AML-193 (cell line): ENCODE results near the gene CHRM5.
A peak's percentile ranks its signal among the peaks of the same experiment; 100 is the strongest.

Experiments
- DNase-seq, 2 experiments: peaks; one replicate each; lab custom pipeline; 2025; lab: John Stamatoyannopoulos, UW

The CHRM5 gene

GRCh38 chr15:33968224-33968623 is at the start of gene CHRM5:
Gene CHRM5, plus strand, starts transcription at chr15:33968497. Its CDS starts 94,221 bp downstream, at chr15:34062718.
- no peak for DNase-seq

- no peak for DNase-seq
These were observed 44.9 kb upstream of the CHRM5 start for GRCh38 chr15:33923446-33923845.

- DNase-seq: no peak
These were observed 42.0 kb upstream of the CHRM5 start for GRCh38 chr15:33926260-33926659.

- DNase-seq: no peak
These were observed 35.6 kb upstream of the CHRM5 start for GRCh38 chr15:33932734-33933133.

GRCh38 chr15:33934396-33934795 is 33.9 kb upstream of the CHRM5 start:
- no peak for DNase-seq

GRCh38 chr15:33934921-33935320 is 33.4 kb upstream of the CHRM5 start:
- DNase-seq: no peak

- DNase-seq: no peak
These were observed 26.8 kb upstream of the CHRM5 start for GRCh38 chr15:33941279-33942063.

- no peak for DNase-seq
These were observed 22.1 kb upstream of the CHRM5 start for GRCh38 chr15:33946152-33946551.

GRCh38 chr15:33955945-33956344 is 12.4 kb upstream of the CHRM5 start:
- DNase-seq: no peak

- no peak for DNase-seq
These were observed 11.9 kb upstream of the CHRM5 start for GRCh38 chr15:33956397-33956796.

GRCh38 chr15:33959844-33960548 is 8.3 kb upstream of the CHRM5 start:
- DNase-seq: peak; percentile 12 to 24

- DNase-seq: no peak
These were observed 7.8 kb upstream of the CHRM5 start for GRCh38 chr15:33960549-33960935.

GRCh38 chr15:33963831-33964664 is 4.2 kb upstream of the CHRM5 start:
- peak; percentile 30 to 44 for DNase-seq

- no peak for DNase-seq
These were observed 3.6 kb upstream of the CHRM5 start for GRCh38 chr15:33964665-33965040.

- DNase-seq: no peak
These were observed 524 bp downstream of the CHRM5 start for GRCh38 chr15:33968821-33969220.

GRCh38 chr15:33971811-33972210 is 3.5 kb downstream of the CHRM5 start:
- DNase-seq: no peak

GRCh38 chr15:33975022-33975565 is 6.8 kb downstream of the CHRM5 start:
- DNase-seq: peak in 1 of 2 experiments; percentile 4

GRCh38 chr15:33980159-33980558 is 11.9 kb downstream of the CHRM5 start:
- DNase-seq: no peak

GRCh38 chr15:33982516-33982915 is 14.2 kb downstream of the CHRM5 start:
- no peak for DNase-seq

- no peak for DNase-seq
These were observed 17.0 kb downstream of the CHRM5 start for GRCh38 chr15:33985287-33985686.

- no peak for DNase-seq
These were observed 17.5 kb downstream of the CHRM5 start for GRCh38 chr15:33985751-33986150.

- DNase-seq: no peak
These were observed 19.1 kb downstream of the CHRM5 start for GRCh38 chr15:33987444-33987843.
